ENCODE measurements around the gene AKAP13. TPM values are rescaled to one million over a fixed set of nuclear protein-coding genes. Genes with fewer than 3 reads are reported as not detected.

Gene AKAP13
- total and polyA plus RNA-seq, 5 donors from 2014 or later: 106 to 482 (median 112) TPM

GRCh38 chr15:85727068-85727467, 346.7 kb downstream of the AKAP13 start:
- H3K27ac ChIP-seq (ENCODE audit: insufficient read depth, low read length, poor library complexity, severe bottlenecking): no peak overlapping the region
- H3K36me3 ChIP-seq (ENCODE audit: control insufficient read depth, insufficient read depth, low read length): peaks cover 95% of the 10 kb centered on the region
- Mint-ChIP-seq H3K4me1 (peaks cover 7 to 36% (median 34%) of the 10 kb centered on the region in 4 donors), H3K27ac (peak overlapping the region in 2 of 3 donors; percentile 59 to 79), H3K27me3 (no peaks in the 10 kb centered on the region), H3K36me3 (peaks cover 49% of the 10 kb centered on the region), H3K9me3 (peaks cover 0 to 1% (median 0%) of the 10 kb centered on the region in 7 donors), H3K4me3 (no peak overlapping the region)
- H3K4me1 ChIP-seq (ENCODE audit: control insufficient read depth, insufficient read depth, low read length, poor library complexity, severe bottlenecking): peaks cover 15% of the 10 kb centered on the region
- H3K9me3 ChIP-seq (ENCODE audit: control insufficient read depth in 2 of 2, low read length in 2 of 2): no peaks in the 10 kb centered on the region
- no peak for ATAC-seq (ENCODE audit: low read depth in 2 of 2)
- DNase-seq: no peak
- H3K4me3 ChIP-seq (ENCODE audit: low read depth, low read length): no peak overlapping the region
- H3K27me3 ChIP-seq (ENCODE audit: control insufficient read depth, insufficient read depth, low read length): no peaks in the 10 kb centered on the region

- Histone ChIP-seq H3K27ac (ENCODE audit: insufficient read depth, low read length, poor library complexity, severe bottlenecking) (no peak overlapping the region), H3K9me3 (ENCODE audit: control insufficient read depth in 2 of 2, low read length in 2 of 2) (peaks cover 9 to 10% of the 10 kb centered on the region in 2 experiments), H3K4me1 (ENCODE audit: control insufficient read depth, insufficient read depth, low read length, poor library complexity, severe bottlenecking) (no peaks in the 10 kb centered on the region), H3K4me3 (ENCODE audit: low read depth, low read length) (no peak overlapping the region), H3K36me3 (ENCODE audit: control insufficient read depth, insufficient read depth, low read length) (peaks cover 95% of the 10 kb centered on the region), H3K27me3 (ENCODE audit: control insufficient read depth, insufficient read depth, low read length) (no peaks in the 10 kb centered on the region)
- DNase-seq (peak in 2 of 3 donors; percentile 65 to 77), ATAC-seq (ENCODE audit: low read depth in 2 of 2) (peak; percentile 81 to 87)
- Mint-ChIP-seq H3K27me3 (no peaks in the 10 kb centered on the region), H3K9me3 (peaks cover 0 to 10% (median 1%) of the 10 kb centered on the region in 7 donors), H3K36me3 (peaks cover 54% of the 10 kb centered on the region), H3K27ac (peak overlapping the region; percentile 52 to 89 (median 58)), H3K4me3 (no peak overlapping the region), H3K4me1 (peaks cover 11 to 20% (median 16%) of the 10 kb centered on the region in 4 donors)
These were observed 349.8 kb downstream of the AKAP13 start for GRCh38 chr15:85730001-85730820.

GRCh38 chr15:85733416-85733815, 353.0 kb downstream of the AKAP13 start:
- H3K4me3 Mint-ChIP-seq: no peak overlapping the region
- H3K36me3 Mint-ChIP-seq: peaks cover 62% of the 10 kb centered on the region
- H3K27ac Mint-ChIP-seq: peak overlapping the region in 1 of 3 donors; percentile 27
- no peaks in the 10 kb centered on the region for H3K4me1 ChIP-seq (ENCODE audit: control insufficient read depth, insufficient read depth, low read length, poor library complexity, severe bottlenecking)
- H3K27ac ChIP-seq (ENCODE audit: insufficient read depth, low read length, poor library complexity, severe bottlenecking): no peak overlapping the region
- DNase-seq (no peak), ATAC-seq (ENCODE audit: low read depth in 2 of 2) (no peak)
- H3K9me3 Mint-ChIP-seq: peaks cover 0 to 10% (median 1%) of the 10 kb centered on the region in 7 donors
- peaks cover 94% of the 10 kb centered on the region for H3K36me3 ChIP-seq (ENCODE audit: control insufficient read depth, insufficient read depth, low read length)
- H3K4me3 ChIP-seq (ENCODE audit: low read depth, low read length): no peak overlapping the region
- H3K27me3 Mint-ChIP-seq: no peaks in the 10 kb centered on the region
- no peaks in the 10 kb centered on the region for H3K27me3 ChIP-seq (ENCODE audit: control insufficient read depth, insufficient read depth, low read length)
- H3K9me3 ChIP-seq (ENCODE audit: control insufficient read depth in 2 of 2, low read length in 2 of 2): peaks cover 9 to 10% of the 10 kb centered on the region in 2 experiments
- H3K4me1 Mint-ChIP-seq: peaks cover 11 to 20% (median 16%) of the 10 kb centered on the region in 4 donors

- Histone ChIP-seq H3K4me3 (ENCODE audit: low read depth, low read length) (no peak overlapping the region), H3K27ac (ENCODE audit: insufficient read depth, low read length, poor library complexity, severe bottlenecking) (no peak overlapping the region), H3K4me1 (ENCODE audit: control insufficient read depth, insufficient read depth, low read length, poor library complexity, severe bottlenecking) (no peaks in the 10 kb centered on the region), H3K27me3 (ENCODE audit: control insufficient read depth, insufficient read depth, low read length) (no peaks in the 10 kb centered on the region), H3K9me3 (ENCODE audit: control insufficient read depth in 2 of 2, low read length in 2 of 2) (peaks cover 9 to 10% of the 10 kb centered on the region in 2 experiments), H3K36me3 (ENCODE audit: control insufficient read depth, insufficient read depth, low read length) (peaks cover 88% of the 10 kb centered on the region)
- DNase-seq (no peak), ATAC-seq (ENCODE audit: low read depth in 2 of 2) (no peak)
- H3K27ac Mint-ChIP-seq: no peak overlapping the region
- peaks cover 6 to 14% (median 12%) of the 10 kb centered on the region in 4 donors for H3K4me1 Mint-ChIP-seq
- H3K27me3 Mint-ChIP-seq: no peaks in the 10 kb centered on the region
- no peak overlapping the region for H3K4me3 Mint-ChIP-seq
- peaks cover 0 to 10% (median 1%) of the 10 kb centered on the region in 7 donors for H3K9me3 Mint-ChIP-seq
- H3K36me3 Mint-ChIP-seq: peaks cover 48% of the 10 kb centered on the region
These were observed 356.7 kb downstream of the AKAP13 start for GRCh38 chr15:85737061-85737460.

- Mint-ChIP-seq H3K36me3 (peaks cover 39% of the 10 kb centered on the region), H3K27me3 (no peaks in the 10 kb centered on the region), H3K4me1 (peaks cover 0 to 12% (median 5%) of the 10 kb centered on the region in 4 donors), H3K4me3 (peak overlapping the region in 1 of 4 donors; percentile 58), H3K27ac (no peak overlapping the region), H3K9me3 (peaks cover 0 to 1% (median 0%) of the 10 kb centered on the region in 7 donors)
- no peak overlapping the region for H3K4me3 ChIP-seq (ENCODE audit: low read depth, low read length)
- no peak for DNase-seq
- no peak for ATAC-seq (ENCODE audit: low read depth in 2 of 2)
- peaks cover 89% of the 10 kb centered on the region for H3K36me3 ChIP-seq (ENCODE audit: control insufficient read depth, insufficient read depth, low read length)
- no peaks in the 10 kb centered on the region for H3K4me1 ChIP-seq (ENCODE audit: control insufficient read depth, insufficient read depth, low read length, poor library complexity, severe bottlenecking)
- no peaks in the 10 kb centered on the region for H3K27me3 ChIP-seq (ENCODE audit: control insufficient read depth, insufficient read depth, low read length)
- H3K9me3 ChIP-seq (ENCODE audit: control insufficient read depth in 2 of 2, low read length in 2 of 2): no peaks in the 10 kb centered on the region
- no peak overlapping the region for H3K27ac ChIP-seq (ENCODE audit: insufficient read depth, low read length, poor library complexity, severe bottlenecking)
These were observed 360.6 kb downstream of the AKAP13 start for GRCh38 chr15:85741021-85741421.

- Mint-ChIP-seq H3K27me3 (no peaks in the 10 kb centered on the region), H3K4me3 (peak overlapping the region in 1 of 4 donors; percentile 58), H3K4me1 (peaks cover 0 to 12% (median 5%) of the 10 kb centered on the region in 4 donors), H3K27ac (no peak overlapping the region), H3K9me3 (peaks cover 0 to 1% (median 0%) of the 10 kb centered on the region in 7 donors), H3K36me3 (peaks cover 46% of the 10 kb centered on the region)
- Histone ChIP-seq H3K36me3 (ENCODE audit: control insufficient read depth, insufficient read depth, low read length) (peaks cover 89% of the 10 kb centered on the region), H3K4me3 (ENCODE audit: low read depth, low read length) (no peak overlapping the region), H3K9me3 (ENCODE audit: control insufficient read depth in 2 of 2, low read length in 2 of 2) (no peaks in the 10 kb centered on the region), H3K27ac (ENCODE audit: insufficient read depth, low read length, poor library complexity, severe bottlenecking) (no peak overlapping the region), H3K27me3 (ENCODE audit: control insufficient read depth, insufficient read depth, low read length) (no peaks in the 10 kb centered on the region), H3K4me1 (ENCODE audit: control insufficient read depth, insufficient read depth, low read length, poor library complexity, severe bottlenecking) (no peaks in the 10 kb centered on the region)
- ATAC-seq (ENCODE audit: low read depth in 2 of 2) (no peak), DNase-seq (no peak)
These were observed 361.3 kb downstream of the AKAP13 start for GRCh38 chr15:85741662-85742061.

- Mint-ChIP-seq H3K4me3 (no peak overlapping the region), H3K27ac (peak overlapping the region; percentile 42 to 49 (median 45)), H3K9me3 (no peaks in the 10 kb centered on the region), H3K36me3 (peaks cover 47% of the 10 kb centered on the region), H3K27me3 (no peaks in the 10 kb centered on the region), H3K4me1 (peaks cover 0 to 12% (median 5%) of the 10 kb centered on the region in 4 donors)
- no peak overlapping the region for H3K27ac ChIP-seq (ENCODE audit: insufficient read depth, low read length, poor library complexity, severe bottlenecking)
- no peak for ATAC-seq (ENCODE audit: low read depth in 2 of 2)
- no peaks in the 10 kb centered on the region for H3K27me3 ChIP-seq (ENCODE audit: control insufficient read depth, insufficient read depth, low read length)
- H3K4me3 ChIP-seq (ENCODE audit: low read depth, low read length): no peak overlapping the region
- no peaks in the 10 kb centered on the region for H3K4me1 ChIP-seq (ENCODE audit: control insufficient read depth, insufficient read depth, low read length, poor library complexity, severe bottlenecking)
- no peaks in the 10 kb centered on the region for H3K9me3 ChIP-seq (ENCODE audit: control insufficient read depth in 2 of 2, low read length in 2 of 2)
- DNase-seq: no peak
- H3K36me3 ChIP-seq (ENCODE audit: control insufficient read depth, insufficient read depth, low read length): peaks cover 90% of the 10 kb centered on the region
These were observed 361.9 kb downstream of the AKAP13 start for GRCh38 chr15:85742186-85742821.
